CD4-positive, alpha-beta T cell treated with Interleukin-21 for 1 hour (primary cell): ENCODE results near the gene XK.
"Not testable (repeated sequence)": the region's sequence is repeated elsewhere in the genome, so short reads cannot be mapped to it uniquely, and the experiment has no call there.

Experiments used
- DNase-seq: peaks from one replicate; pipeline ENCODE4 v3.0.0-alpha.2; 2020

XK gene

GRCh38 chrX:37757082-37757481 lies 71.5 kb downstream of the XK start:
- no peak for DNase-seq

DNA sequence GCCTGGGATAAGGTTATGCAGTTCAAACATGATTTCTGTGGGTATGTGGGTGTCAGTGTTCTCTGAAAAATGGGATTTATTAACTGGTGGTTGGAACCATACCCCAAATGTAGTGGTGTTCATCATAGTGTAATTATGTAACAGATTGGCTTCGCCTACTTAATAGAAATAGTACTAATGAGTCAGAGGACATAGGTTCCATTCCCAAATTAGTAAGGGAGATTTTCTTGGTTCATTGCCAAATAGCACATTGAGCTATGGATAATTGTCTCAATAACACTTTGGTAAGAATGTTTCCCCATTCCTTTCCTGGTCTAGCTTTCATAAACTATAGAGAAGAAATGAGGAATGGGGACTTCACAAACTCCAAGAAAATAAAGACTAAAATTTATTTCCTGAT lies 73.8 kb downstream of the XK start:
- no peak for DNase-seq

DNA sequence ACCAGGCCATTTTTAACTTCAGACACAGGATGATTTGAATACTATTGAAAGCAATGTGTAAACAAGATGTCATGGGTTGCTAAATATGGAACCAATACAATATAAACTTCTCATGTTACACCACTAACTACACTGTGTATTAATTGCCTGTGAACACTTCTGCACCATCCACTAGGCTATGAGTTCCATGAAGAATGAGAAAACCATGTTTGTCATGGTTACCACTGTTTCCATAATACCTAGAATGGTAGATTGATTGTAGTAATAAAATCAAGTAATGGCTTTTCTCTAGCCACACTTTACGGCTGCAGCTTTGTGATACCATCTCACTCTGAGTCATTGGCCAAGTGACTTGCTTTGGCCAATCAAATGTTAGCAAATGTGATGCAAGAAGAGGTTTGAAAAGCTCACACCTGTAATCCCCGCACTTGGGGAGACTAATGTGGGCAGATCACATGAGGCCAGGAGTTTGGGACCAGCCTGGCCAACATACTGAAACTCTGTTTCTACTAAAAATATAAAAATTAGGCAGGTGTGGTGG lies 74.4 kb downstream of the XK start:
- DNase-seq, result no peak

GRCh38 chrX:37763400-37763799 lies 77.8 kb downstream of the XK start:
- no peak for DNase-seq

DNA sequence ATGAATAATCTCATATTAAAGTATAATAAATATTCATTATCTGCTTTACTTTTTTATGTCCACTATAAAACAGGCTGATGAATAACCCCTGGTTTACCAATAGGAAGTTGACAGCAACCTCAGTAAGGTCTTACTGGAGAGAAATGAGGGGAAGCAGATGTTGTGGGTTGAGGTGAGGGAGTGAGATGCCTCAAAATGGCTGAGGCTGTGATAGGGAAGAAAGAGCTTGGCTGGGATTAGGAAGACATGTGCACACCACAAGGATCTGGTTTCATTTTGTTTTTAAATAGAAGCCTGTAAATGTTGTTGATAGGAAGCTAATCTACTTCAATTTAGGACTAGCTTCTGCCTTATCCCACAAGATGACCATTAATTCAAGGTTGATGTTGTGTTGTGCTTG lies 79.9 kb downstream of the XK start:
- no peak for DNase-seq

- no peak for DNase-seq
Measured at GRCh38 chrX:37767430-37767829, 81.8 kb downstream of the XK start.

DNA sequence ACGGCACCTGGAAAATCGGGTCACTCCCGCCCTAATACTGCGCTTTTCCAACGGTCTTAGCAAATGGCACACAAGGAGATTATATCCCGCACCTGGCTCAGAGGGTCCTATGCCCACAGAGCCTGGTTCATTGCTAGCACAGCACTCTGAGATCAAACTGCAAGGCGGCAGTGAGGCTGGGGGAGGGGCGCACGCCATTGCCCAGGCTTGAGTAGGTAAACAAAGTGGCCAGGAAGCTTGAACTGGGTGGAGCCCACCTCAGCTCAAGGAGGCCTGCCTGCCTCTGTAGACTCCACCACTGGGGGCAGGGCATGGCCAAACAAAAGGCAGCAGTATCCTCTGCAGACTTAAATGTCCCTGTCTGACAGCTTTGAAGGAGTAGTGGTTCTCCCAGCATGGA lies 83.3 kb downstream of the XK start:
- DNase-seq, result not testable (repeated sequence)

DNA sequence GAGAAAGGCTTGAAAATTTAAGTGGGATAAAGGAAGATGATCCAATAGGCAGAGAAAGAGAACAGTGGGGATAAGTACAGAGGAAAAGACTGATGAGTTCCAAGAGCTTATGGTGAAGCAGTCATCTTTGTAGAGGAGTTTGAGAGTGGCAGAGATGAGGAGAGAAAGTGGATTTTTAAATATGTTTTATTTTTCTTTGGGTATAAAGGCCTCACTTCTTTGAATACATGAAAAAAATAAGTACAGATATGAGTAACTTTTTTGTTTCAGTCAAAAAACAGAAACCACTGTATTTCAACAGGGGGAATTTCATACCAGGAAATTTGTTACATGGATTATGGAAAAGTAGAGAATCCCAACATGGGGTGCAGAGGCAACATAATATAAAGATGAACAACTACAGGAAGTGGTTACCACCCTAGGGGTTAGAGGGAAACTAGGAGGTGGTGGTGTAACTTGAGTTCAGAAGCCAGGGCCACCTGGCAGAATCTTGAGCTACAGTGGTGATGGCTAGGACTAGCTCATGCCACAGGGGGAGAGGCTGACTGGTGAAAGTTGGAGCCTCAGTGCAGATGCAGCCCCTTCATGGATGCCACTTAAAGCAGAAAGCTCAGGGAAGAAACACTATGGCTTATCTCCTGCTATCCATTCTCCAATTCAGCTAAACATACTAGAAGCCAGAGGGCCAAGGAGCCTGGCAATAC lies 90.8 kb downstream of the XK start:
- DNase-seq, result no peak

GRCh38 chrX:37776987-37777325 lies 91.4 kb downstream of the XK start:
- no peak for DNase-seq

- no peak for DNase-seq
Measured at GRCh38 chrX:37779857-37780256, 94.3 kb downstream of the XK start, which contains the start of gene CYBB. Gene CYBB, plus strand, starts transcription at chrX:37780059. Its CDS starts 19 bp downstream, at chrX:37780078.

DNA sequence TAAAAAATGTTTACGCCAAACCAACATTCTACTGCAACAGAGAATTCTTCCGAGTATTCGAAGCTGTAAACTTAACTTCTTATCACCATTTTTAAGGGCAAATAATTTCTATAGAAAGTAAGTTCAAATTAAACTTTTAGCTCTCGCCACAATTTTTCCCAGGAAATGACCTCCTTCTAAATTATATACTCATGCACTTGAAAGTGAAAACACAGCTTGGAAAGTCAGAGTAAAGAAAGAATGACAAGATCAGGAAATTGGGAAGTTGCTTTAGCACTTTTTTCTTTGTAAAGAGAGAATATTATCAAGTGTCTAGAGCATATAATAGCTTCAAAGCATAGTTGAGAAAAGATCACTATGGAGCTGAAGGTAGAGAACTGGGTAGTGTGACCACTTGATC lies 95.5 kb downstream of the XK start:
- no peak for DNase-seq
